Astrocyte (in vitro differentiated cells and primary cell): ENCODE results near the gene ANKFY1. TPM values are rescaled to one million over a fixed set of nuclear protein-coding genes. Genes with fewer than 3 reads are reported as not detected.
"Not testable (repeated sequence)": the region's sequence is repeated elsewhere in the genome, so short reads cannot be mapped to it uniquely, and the experiment has no call there.

Experiments used
- DNase-seq: peaks from one replicate; pipeline ENCODE4 v3.0.0-alpha.2; 2010; ENCODE audit warnings: low read depth
- FAIRE-seq: peaks from 2 replicates; lab custom pipeline; 2011; peaks lifted over from hg19 to GRCh38; lab: Jason Lieb, UNC
- H2AFZ ChIP-seq: 2 replicates; pipeline ENCODE4 v1.6.0; 2012; ENCODE audit warnings: low read depth, low read length, inconsistent platforms
- H3K27ac ChIP-seq: 2 replicates; pipeline ENCODE4 v1.5.1; 2011; ENCODE audit warnings: low read depth, low read length, inconsistent platforms
- H3K27me3 ChIP-seq: 2 replicates; pipeline ENCODE4 v1.6.0; 2011; ENCODE audit warnings: low read length, inconsistent platforms; ENCODE audit not compliant: insufficient read depth
- H3K36me3 ChIP-seq: 2 replicates; pipeline ENCODE4 v1.5.1; 2011; ENCODE audit warnings: low read length, inconsistent platforms; ENCODE audit not compliant: insufficient read depth
- H3K4me1 ChIP-seq: 2 replicates; pipeline ENCODE4 v1.5.1; 2011; ENCODE audit warnings: low read length, inconsistent platforms; ENCODE audit not compliant: insufficient read depth
- H3K4me2 ChIP-seq: 2 replicates; pipeline ENCODE4 v1.6.0; 2012; ENCODE audit warnings: low read length, inconsistent platforms
- H3K4me3 ChIP-seq: 2 replicates; pipeline ENCODE4 v1.5.1; 2011; ENCODE audit warnings: low read depth, mild to moderate bottlenecking, low read length, inconsistent platforms; ENCODE audit not compliant: insufficient read depth
- H3K79me2 ChIP-seq: 2 replicates; pipeline ENCODE4 v1.6.0; 2012; ENCODE audit warnings: mild to moderate bottlenecking, low read length, inconsistent platforms; ENCODE audit not compliant: insufficient read depth
- H3K9ac ChIP-seq: 2 replicates; pipeline ENCODE4 v1.6.0; 2012; ENCODE audit warnings: mild to moderate bottlenecking, low read length, inconsistent platforms
- H3K9me3 ChIP-seq: 2 replicates; pipeline ENCODE4 v1.5.1; 2012; ENCODE audit warnings: low read depth, mild to moderate bottlenecking, low read length, inconsistent platforms; ENCODE audit not compliant: insufficient read depth
- H4K20me1 ChIP-seq: 2 replicates; pipeline ENCODE4 v1.6.0; 2012; ENCODE audit warnings: low read length, inconsistent platforms; ENCODE audit not compliant: insufficient read depth
- H3K27ac Mint-ChIP-seq: one replicate; pipeline ENCODE4 v1.8.0; 2021; ENCODE audit warnings: mild to moderate bottlenecking, mixed read lengths; ENCODE audit not compliant: unreplicated experiment
- H3K27me3 Mint-ChIP-seq: one replicate; pipeline ENCODE4 v1.8.0; 2021; ENCODE audit warnings: low read depth, mixed read lengths; ENCODE audit not compliant: unreplicated experiment
- H3K36me3 Mint-ChIP-seq: one replicate; pipeline ENCODE4 v1.8.0; 2021; ENCODE audit warnings: low read depth, mixed read lengths; ENCODE audit not compliant: unreplicated experiment
- H3K4me1 Mint-ChIP-seq: one replicate; pipeline ENCODE4 v1.8.0; 2021; ENCODE audit warnings: low read depth, mixed read lengths; ENCODE audit not compliant: unreplicated experiment
- H3K4me3 Mint-ChIP-seq: one replicate; pipeline ENCODE4 v1.8.0; 2021; ENCODE audit warnings: mild to moderate bottlenecking, moderate library complexity, mixed read lengths; ENCODE audit not compliant: unreplicated experiment
- H3K9me3 Mint-ChIP-seq: one replicate; pipeline ENCODE4 v1.8.0; 2021; ENCODE audit warnings: mild to moderate bottlenecking, mixed read lengths; ENCODE audit not compliant: unreplicated experiment
- CTCF ChIP-seq: IDR thresholded peaks from 2 replicates; pipeline ENCODE4 v1.5.1; 2011; ENCODE audit warnings: low read depth, mild to moderate bottlenecking, inconsistent platforms, low read length, moderate library complexity; ENCODE audit not compliant: insufficient read depth
- EZH2 ChIP-seq: IDR thresholded peaks from 2 replicates; pipeline ENCODE4 v1.6.1; 2012; ENCODE audit warnings: mild to moderate bottlenecking, low read length, inconsistent platforms; ENCODE audit not compliant: insufficient read depth
- total RNA-seq: library from RNA; stranded (reverse); gene quantifications from 2 replicates; pipeline ENCODE4 v1.2.1, GENCODE V29; 2021

ANKFY1 gene
- total RNA-seq, 1 donor from 2014 or later = 52.0 TPM

- H3K27me3 Mint-ChIP-seq = no peaks in the 10 kb centered on the region
- Histone ChIP-seq H3K4me2 (no peak overlapping the region), H3K27me3 (no peaks in the 10 kb centered on the region), H3K27ac (no peak overlapping the region), H3K79me2 (peaks cover 96% of the 10 kb centered on the region), H3K4me1 (peaks cover 10% of the 10 kb centered on the region), H3K9me3 (peaks cover 7% of the 10 kb centered on the region), H3K36me3 (peaks cover 4% of the 10 kb centered on the region), H3K9ac (no peak overlapping the region), H4K20me1 (peaks cover 73% of the 10 kb centered on the region), H3K4me3 (no peak overlapping the region), H2AFZ (no peak overlapping the region)
- H3K36me3 Mint-ChIP-seq = peaks cover 14% of the 10 kb centered on the region
- DNase-seq (no peak), FAIRE-seq (no peak)
- H3K4me3 Mint-ChIP-seq = no peak overlapping the region
- peaks cover 20% of the 10 kb centered on the region for H3K4me1 Mint-ChIP-seq
- peaks cover 11% of the 10 kb centered on the region for H3K9me3 Mint-ChIP-seq
- no peak overlapping the region for H3K27ac Mint-ChIP-seq
- TF ChIP-seq CTCF (no peak), EZH2 (no peak)
Measured at GRCh38 chr17:4258867-4259266, 4.9 kb downstream of the ANKFY1 start.

GRCh38 chr17:4256952-4257351 lies 6.8 kb downstream of the ANKFY1 start:
- H3K9me3 ChIP-seq = peaks cover 7% of the 10 kb centered on the region
- peaks cover 17% of the 10 kb centered on the region for H3K36me3 Mint-ChIP-seq
- H3K27me3 ChIP-seq = no peaks in the 10 kb centered on the region
- peaks cover 80% of the 10 kb centered on the region for H4K20me1 ChIP-seq
- no peak overlapping the region for H3K9ac ChIP-seq
- no peak overlapping the region for H3K27ac ChIP-seq
- peaks cover 4% of the 10 kb centered on the region for H3K4me1 ChIP-seq
- TF ChIP-seq EZH2 (no peak), CTCF (no peak)
- H3K27me3 Mint-ChIP-seq = no peaks in the 10 kb centered on the region
- no peak overlapping the region for H3K4me3 Mint-ChIP-seq
- FAIRE-seq (no peak), DNase-seq (no peak)
- peaks cover 97% of the 10 kb centered on the region for H3K79me2 ChIP-seq
- no peak overlapping the region for H2AFZ ChIP-seq
- H3K4me1 Mint-ChIP-seq = peaks cover 18% of the 10 kb centered on the region
- peaks cover 14% of the 10 kb centered on the region for H3K9me3 Mint-ChIP-seq
- H3K36me3 ChIP-seq = peaks cover 4% of the 10 kb centered on the region
- no peak overlapping the region for H3K4me3 ChIP-seq
- H3K27ac Mint-ChIP-seq = peak overlapping the region; percentile 8
- no peak overlapping the region for H3K4me2 ChIP-seq

GRCh38 chr17:4255271-4255670 lies 8.5 kb downstream of the ANKFY1 start:
- peaks cover 12% of the 10 kb centered on the region for H3K4me1 Mint-ChIP-seq
- H3K36me3 Mint-ChIP-seq = peaks cover 13% of the 10 kb centered on the region
- not testable (repeated sequence) for DNase-seq

More at GRCh38 chr17:4255271-4255670, 8.5 kb downstream of the ANKFY1 start:
- H3K79me2 ChIP-seq = peaks cover 95% of the 10 kb centered on the region
- not testable (repeated sequence) for H3K27ac ChIP-seq, H3K4me1 ChIP-seq, H3K4me3 Mint-ChIP-seq, H3K9ac ChIP-seq, FAIRE-seq, H3K36me3 ChIP-seq, H3K4me2 ChIP-seq, H3K27ac Mint-ChIP-seq, H3K27me3 Mint-ChIP-seq, H3K4me3 ChIP-seq, H3K9me3 ChIP-seq, H3K27me3 ChIP-seq, H2AFZ ChIP-seq
- H3K9me3 Mint-ChIP-seq = peaks cover 14% of the 10 kb centered on the region
- H4K20me1 ChIP-seq = peaks cover 80% of the 10 kb centered on the region
